ES-I3 (cell line): Measurements from ENCODE around the gene PDE7B.
"Not testable (repeated sequence)": the region's sequence is repeated elsewhere in the genome, so short reads cannot be mapped to it uniquely, and the experiment has no call there.

Experiments used
- H3K36me3 ChIP-seq: 2 replicates; pipeline ENCODE4 v1.6.1; 2013; ENCODE audit warnings: mild to moderate bottlenecking, low read length, control low read depth, moderate library complexity; ENCODE audit not compliant: insufficient read depth
- H3K4me1 ChIP-seq: 2 replicates; pipeline ENCODE4 v1.6.1; 2013; ENCODE audit warnings: mild to moderate bottlenecking, control low read depth, low read length; ENCODE audit not compliant: insufficient read depth
- H3K9ac ChIP-seq: 2 replicates; pipeline ENCODE4 v1.6.1; 2013; ENCODE audit warnings: low read depth, mild to moderate bottlenecking, low read length, moderate library complexity
- H3K9me3 ChIP-seq: 2 replicates; pipeline ENCODE4 v1.6.1; 2013; ENCODE audit warnings: mild to moderate bottlenecking, low read length, moderate library complexity; ENCODE audit not compliant: control insufficient read depth, insufficient read depth

The PDE7B gene

GRCh38 chr6:135861189-135861588, 9.7 kb downstream of the PDE7B start:
- no peak overlapping the region for H3K9ac ChIP-seq
- H3K4me1 ChIP-seq, result no peaks in the 10 kb centered on the region
- H3K9me3 ChIP-seq, result no peaks in the 10 kb centered on the region
- H3K36me3 ChIP-seq, result no peaks in the 10 kb centered on the region

GRCh38 chr6:135864929-135865328, 13.4 kb downstream of the PDE7B start:
- H3K4me1 ChIP-seq, H3K36me3 ChIP-seq, H3K9ac ChIP-seq: not testable (repeated sequence)

GRCh38 chr6:135866445-135867123, 15.1 kb downstream of the PDE7B start:
- Histone ChIP-seq H3K4me1 (no peaks in the 10 kb centered on the region), H3K9me3 (no peaks in the 10 kb centered on the region)

More at GRCh38 chr6:135864929-135865328, 13.4 kb downstream of the PDE7B start:
- not testable (repeated sequence) for H3K9me3 ChIP-seq

GRCh38 chr6:135867332-135867731, 15.8 kb downstream of the PDE7B start:
- H3K36me3 ChIP-seq, result no peaks in the 10 kb centered on the region
- H3K4me1 ChIP-seq, result no peaks in the 10 kb centered on the region
- no peak overlapping the region for H3K9ac ChIP-seq
- no peaks in the 10 kb centered on the region for H3K9me3 ChIP-seq

More at GRCh38 chr6:135866445-135867123, 15.1 kb downstream of the PDE7B start:
- Histone ChIP-seq H3K36me3 (no peaks in the 10 kb centered on the region), H3K9ac (no peak overlapping the region)

GRCh38 chr6:135869857-135870256, 18.4 kb downstream of the PDE7B start:
- H3K9ac ChIP-seq, result no peak overlapping the region
- no peaks in the 10 kb centered on the region for H3K4me1 ChIP-seq
- H3K9me3 ChIP-seq, result no peaks in the 10 kb centered on the region
- no peaks in the 10 kb centered on the region for H3K36me3 ChIP-seq

GRCh38 chr6:135870722-135871121, 19.2 kb downstream of the PDE7B start:
- Histone ChIP-seq H3K9ac (no peak overlapping the region), H3K36me3 (no peaks in the 10 kb centered on the region), H3K4me1 (no peaks in the 10 kb centered on the region), H3K9me3 (no peaks in the 10 kb centered on the region)

- H3K36me3 ChIP-seq, result no peaks in the 10 kb centered on the region
- H3K4me1 ChIP-seq, result no peaks in the 10 kb centered on the region
- H3K9ac ChIP-seq, result no peak overlapping the region
- no peaks in the 10 kb centered on the region for H3K9me3 ChIP-seq
Measured at GRCh38 chr6:135871296-135871695, 19.8 kb downstream of the PDE7B start.

- Histone ChIP-seq H3K4me1 (no peaks in the 10 kb centered on the region), H3K9me3 (no peaks in the 10 kb centered on the region), H3K9ac (no peak overlapping the region), H3K36me3 (no peaks in the 10 kb centered on the region)
Measured at GRCh38 chr6:135871878-135872277, 20.4 kb downstream of the PDE7B start.

GRCh38 chr6:135875446-135875845, 23.9 kb downstream of the PDE7B start:
- Histone ChIP-seq H3K9ac (no peak overlapping the region), H3K4me1 (no peaks in the 10 kb centered on the region; the same call in 1 of the 2 replicates), H3K36me3 (no peaks in the 10 kb centered on the region), H3K9me3 (no peaks in the 10 kb centered on the region)

GRCh38 chr6:135876058-135876457, 24.6 kb downstream of the PDE7B start:
- Histone ChIP-seq H3K9ac (no peak overlapping the region), H3K36me3 (no peaks in the 10 kb centered on the region), H3K9me3 (no peaks in the 10 kb centered on the region), H3K4me1 (no peaks in the 10 kb centered on the region; the same call in 1 of the 2 replicates)

- Histone ChIP-seq H3K36me3 (no peaks in the 10 kb centered on the region), H3K9ac (no peak overlapping the region), H3K9me3 (no peaks in the 10 kb centered on the region), H3K4me1 (no peaks in the 10 kb centered on the region; the same call in 1 of the 2 replicates)
Measured at GRCh38 chr6:135877666-135878065, 26.2 kb downstream of the PDE7B start.

GRCh38 chr6:135880066-135880972, 28.8 kb downstream of the PDE7B start:
- H3K36me3 ChIP-seq, result no peaks in the 10 kb centered on the region
- no peak overlapping the region for H3K9ac ChIP-seq
- no peaks in the 10 kb centered on the region for H3K9me3 ChIP-seq
- H3K4me1 ChIP-seq, result no peaks in the 10 kb centered on the region; the same call in 1 of the 2 replicates

GRCh38 chr6:135883045-135883444, 31.5 kb downstream of the PDE7B start:
- H3K4me1 ChIP-seq, result no peaks in the 10 kb centered on the region

GRCh38 chr6:135883536-135883935, 32.0 kb downstream of the PDE7B start:
- Histone ChIP-seq H3K9me3 (no peaks in the 10 kb centered on the region), H3K36me3 (no peaks in the 10 kb centered on the region), H3K9ac (no peak overlapping the region), H3K4me1 (no peaks in the 10 kb centered on the region)

More at GRCh38 chr6:135883045-135883444, 31.5 kb downstream of the PDE7B start:
- Histone ChIP-seq H3K36me3 (no peaks in the 10 kb centered on the region), H3K9me3 (no peaks in the 10 kb centered on the region), H3K9ac (no peak overlapping the region)

GRCh38 chr6:135884136-135884535, 32.6 kb downstream of the PDE7B start:
- Histone ChIP-seq H3K4me1 (no peaks in the 10 kb centered on the region), H3K36me3 (no peaks in the 10 kb centered on the region), H3K9ac (no peak overlapping the region), H3K9me3 (no peaks in the 10 kb centered on the region)
